Erythroblast (primary cell): Measurements from ENCODE around the gene UGT2A3.

Experiments used
- GATA1 ChIP-seq: IDR thresholded peaks from 2 replicates; pipeline ENCODE4 v1.6.1; 2011; ENCODE audit warnings: low read depth, mild to moderate bottlenecking, control low read depth, low read length, moderate library complexity
- POLR2A ChIP-seq: IDR thresholded peaks from 2 replicates; pipeline ENCODE4 v1.6.1; 2011; ENCODE audit warnings: mild to moderate bottlenecking, low read length

DNA sequence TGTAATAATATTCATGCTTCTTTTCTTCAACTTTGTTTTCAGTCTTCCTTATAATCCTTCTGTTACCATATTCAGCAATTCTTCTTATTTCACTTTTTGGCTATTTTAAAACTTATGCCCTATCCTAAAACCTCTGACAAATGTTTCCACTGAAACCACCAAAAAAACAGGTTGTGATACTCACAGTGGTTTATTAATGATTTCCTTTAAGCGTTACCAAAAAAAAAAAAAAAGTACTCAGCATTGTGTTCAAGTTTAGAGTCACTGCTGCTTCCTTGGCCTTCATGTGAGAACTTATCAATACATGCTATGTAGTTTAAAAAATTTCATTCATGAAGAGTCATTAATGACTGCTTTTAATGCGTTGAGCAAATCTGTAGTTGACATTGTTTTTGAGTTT, 35.4 kb upstream of the UGT2A3 start:
- TF ChIP-seq POLR2A = no peak
- no peak for TF ChIP-seq GATA1
